A204.1 (cell line): ENCODE results near the gene CDH22.

Source experiments
- FAIRE-seq: peaks from 2 replicates; lab custom pipeline; 2012; peaks lifted over from hg19 to GRCh38; lab: Jason Lieb, UNC

CDH22 gene

GRCh38 chr20:46169245-46170171, 138.8 kb downstream of the CDH22 start:
- no peak for FAIRE-seq

- FAIRE-seq, result no peak
Observed at GRCh38 chr20:46168438-46168837, 139.9 kb downstream of the CDH22 start.

GRCh38 chr20:46167080-46167479, 141.2 kb downstream of the CDH22 start:
- no peak for FAIRE-seq

GRCh38 chr20:46164254-46164653, 144.0 kb downstream of the CDH22 start:
- no peak for FAIRE-seq

GRCh38 chr20:46161921-46162320, 146.4 kb downstream of the CDH22 start:
- FAIRE-seq, result no peak

GRCh38 chr20:46160661-46161060, 147.6 kb downstream of the CDH22 start:
- FAIRE-seq, result no peak

GRCh38 chr20:46159101-46159897, 149.0 kb downstream of the CDH22 start:
- FAIRE-seq, result no peak

- no peak for FAIRE-seq
Observed at GRCh38 chr20:46158476-46158987, 149.8 kb downstream of the CDH22 start.

GRCh38 chr20:46157625-46158024, 150.7 kb downstream of the CDH22 start:
- FAIRE-seq, result no peak

GRCh38 chr20:46157076-46157592, 151.2 kb downstream of the CDH22 start:
- FAIRE-seq, result no peak

- FAIRE-seq, result no peak
Observed at GRCh38 chr20:46156065-46156464, 152.2 kb downstream of the CDH22 start.

GRCh38 chr20:46154796-46155195, 153.5 kb downstream of the CDH22 start:
- no peak for FAIRE-seq

- FAIRE-seq, result no peak
Observed at GRCh38 chr20:46154305-46154704, 154.0 kb downstream of the CDH22 start.

GRCh38 chr20:46152824-46153586, 155.3 kb downstream of the CDH22 start:
- FAIRE-seq, result no peak

GRCh38 chr20:46151936-46152335, 156.4 kb downstream of the CDH22 start:
- FAIRE-seq, result no peak

GRCh38 chr20:46150943-46151342, 157.4 kb downstream of the CDH22 start:
- FAIRE-seq, result no peak

- FAIRE-seq, result no peak
Observed at GRCh38 chr20:46148313-46149208, 159.7 kb downstream of the CDH22 start.

- no peak for FAIRE-seq
Observed at GRCh38 chr20:46145713-46146112, 162.6 kb downstream of the CDH22 start.

GRCh38 chr20:46144432-46145025, 163.8 kb downstream of the CDH22 start:
- no peak for FAIRE-seq

- no peak for FAIRE-seq
Observed at GRCh38 chr20:46142124-46142523, 166.2 kb downstream of the CDH22 start.
